HepG2 (cell line): Measurements from ENCODE around the gene ZBTB22.

ENCODE experiments used
- POLR2A ChIP-seq, 2 experiments: IDR thresholded peaks; 2 replicates each; pipeline ENCODE4 v1.6.1; 2011; ENCODE audit warnings: low read depth in 2 of 2, low read length in 2 of 2, mild to moderate bottlenecking in 1 of 2, moderate library complexity in 1 of 2; ENCODE audit not compliant: insufficient read depth in 1 of 2
- RAD21 ChIP-seq: fragments of 450-650 bp; formaldehyde crosslinking; IDR thresholded peaks from 2 replicates; pipeline ENCODE4 v1.5.0; 2020; ENCODE audit warnings: mild to moderate bottlenecking
- ZNF777 ChIP-seq: sonication (generic); formaldehyde crosslinking; IDR thresholded peaks from 2 replicates; pipeline ENCODE4 v1.4.0; 2020; ENCODE audit warnings: missing genetic modification reagents
- TF ChIP-seq, protein P1 (sequence below), 2 experiments: sonication (generic) in 1 of 2; formaldehyde crosslinking in 1 of 2; IDR thresholded peaks; 2 replicates each; pipeline versions ENCODE4 v1.5.1 to v1.6.1; 2011 to 2020; ENCODE audit warnings: borderline replicate concordance in 1 of 2, low read depth in 1 of 2, low read length in 1 of 2, mild to moderate bottlenecking in 1 of 2, missing genetic modification reagents in 1 of 2, moderate library complexity in 1 of 2
- TF ChIP-seq, protein P2 (sequence below): sonication (generic); formaldehyde crosslinking; IDR thresholded peaks from 2 replicates; pipeline ENCODE4 v1.4.0; 2020; ENCODE audit warnings: low read depth, mild to moderate bottlenecking, missing genetic modification reagents

GRCh38 chr6:33272275-33273128 lies 45.0 kb downstream of the ZBTB22 start:
- TF ChIP-seq, protein P1, sequence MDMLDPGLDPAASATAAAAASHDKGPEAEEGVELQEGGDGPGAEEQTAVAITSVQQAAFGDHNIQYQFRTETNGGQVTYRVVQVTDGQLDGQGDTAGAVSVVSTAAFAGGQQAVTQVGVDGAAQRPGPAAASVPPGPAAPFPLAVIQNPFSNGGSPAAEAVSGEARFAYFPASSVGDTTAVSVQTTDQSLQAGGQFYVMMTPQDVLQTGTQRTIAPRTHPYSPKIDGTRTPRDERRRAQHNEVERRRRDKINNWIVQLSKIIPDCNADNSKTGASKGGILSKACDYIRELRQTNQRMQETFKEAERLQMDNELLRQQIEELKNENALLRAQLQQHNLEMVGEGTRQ (IDR thresholded peaks at IDR 0.05; ENCODE audit: low read depth, low read length), result no peak
- TF ChIP-seq, protein P1 (CRISPR knock-in tag; IDR thresholded peaks at IDR 0.05; ENCODE audit: borderline replicate concordance), result no peak
- TF ChIP-seq, protein P2, sequence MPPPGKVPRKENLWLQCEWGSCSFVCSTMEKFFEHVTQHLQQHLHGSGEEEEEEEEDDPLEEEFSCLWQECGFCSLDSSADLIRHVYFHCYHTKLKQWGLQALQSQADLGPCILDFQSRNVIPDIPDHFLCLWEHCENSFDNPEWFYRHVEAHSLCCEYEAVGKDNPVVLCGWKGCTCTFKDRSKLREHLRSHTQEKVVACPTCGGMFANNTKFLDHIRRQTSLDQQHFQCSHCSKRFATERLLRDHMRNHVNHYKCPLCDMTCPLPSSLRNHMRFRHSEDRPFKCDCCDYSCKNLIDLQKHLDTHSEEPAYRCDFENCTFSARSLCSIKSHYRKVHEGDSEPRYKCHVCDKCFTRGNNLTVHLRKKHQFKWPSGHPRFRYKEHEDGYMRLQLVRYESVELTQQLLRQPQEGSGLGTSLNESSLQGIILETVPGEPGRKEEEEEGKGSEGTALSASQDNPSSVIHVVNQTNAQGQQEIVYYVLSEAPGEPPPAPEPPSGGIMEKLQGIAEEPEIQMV (CRISPR knock-in tag), result no peak
- no peak for TF ChIP-seq RAD21 (CRISPR knock-in tag)
- TF ChIP-seq POLR2A (IDR thresholded peaks at IDR 0.05; ENCODE audit: insufficient read depth in 1 of 2, low read depth in 2 of 2, low read length in 2 of 2), result no peak
- TF ChIP-seq ZNF777 (CRISPR knock-in tag), result no peak
